MCF 10A (cell line): ENCODE data around the gene EXOC4. TPM values are rescaled to one million over a fixed set of nuclear protein-coding genes. Genes with fewer than 3 reads are reported as not detected.

Source experiments
- BruUV-seq: library from RNA; stranded (reverse); fragments of 400-500 nt; replicated peaks from 2 replicates; lab custom pipeline; 2021; lab: Mats Ljungman, UMichigan
- CTCF ChIA-PET: fragments of 300-600 bp; sonication (Branson Sonifier 250); formaldehyde crosslinking; extraction: SDS; loops from one replicate; lab custom pipeline; 2021; ENCODE audit warnings: antibody characterized with exemption, inconsistent platforms; lab: Yijun Ruan, JAX
- POLR2A ChIA-PET: fragments of 300-600, 350-650 bp; sonication (Branson Sonifier 250); formaldehyde crosslinking; extraction: SDS; loops from one replicate; lab custom pipeline; 2020; ENCODE audit warnings: antibody characterized with exemption, inconsistent platforms; lab: Yijun Ruan, JAX
- DNase-seq: peaks from one replicate; pipeline ENCODE4 v3.0.0-alpha.2; 2018; ENCODE audit not compliant: unreplicated experiment
- H3K27ac Mint-ChIP-seq: one replicate; pipeline ENCODE4 v1.8.0; 2022; ENCODE audit warnings: mild to moderate bottlenecking, low read depth, mixed read lengths; ENCODE audit not compliant: unreplicated experiment
- H3K27me3 Mint-ChIP-seq: one replicate; pipeline ENCODE4 v1.8.0; 2022; ENCODE audit warnings: mixed read lengths; ENCODE audit not compliant: insufficient read depth, unreplicated experiment
- H3K36me3 Mint-ChIP-seq: one replicate; pipeline ENCODE4 v1.8.0; 2022; ENCODE audit warnings: mild to moderate bottlenecking, moderate library complexity, mixed read lengths; ENCODE audit not compliant: insufficient read depth, unreplicated experiment
- H3K4me1 Mint-ChIP-seq: one replicate; pipeline ENCODE4 v1.8.0; 2022; ENCODE audit warnings: mixed read lengths; ENCODE audit not compliant: insufficient read depth, unreplicated experiment
- H3K4me3 Mint-ChIP-seq: one replicate; pipeline ENCODE4 v1.8.0; 2022; ENCODE audit warnings: mild to moderate bottlenecking, moderate library complexity, mixed read lengths; ENCODE audit not compliant: unreplicated experiment
- H3K9me3 Mint-ChIP-seq: one replicate; pipeline ENCODE4 v1.8.0; 2022; ENCODE audit warnings: mixed read lengths; ENCODE audit not compliant: unreplicated experiment
- CTCF ChIP-seq: fragments of 200-600 bp; IDR thresholded peaks from one replicate; pipeline ENCODE4 v1.8.0; 2022; ENCODE audit warnings: antibody characterized with exemption, mild to moderate bottlenecking; ENCODE audit not compliant: unreplicated experiment
- intact Hi-C: fragments of 100-400 bp; cut with micrococcal nuclease; formaldehyde crosslinking; loops from 2 replicates; pipeline ENCODE4 v1.14.1; 2022
- total RNA-seq: library from RNA; stranded (reverse); gene quantifications from 2 replicates; pipeline ENCODE4 v1.2.3, GENCODE V29; 2022

Gene EXOC4
- total RNA-seq, 1 experiment from 2014 or later: 105 TPM

GRCh38 chr7:133796782-133797745, 544.2 kb downstream of the EXOC4 start:
- H3K4me3 Mint-ChIP-seq: no peak overlapping the region
- no peak for TF ChIP-seq CTCF
- ChIA-PET CTCF (interaction anchor here (0.7 to 1.0 kb wide), 2 partner anchors 28 to 33 kb away, joined by 3 read pairs; no protein-coding TSS in a partner anchor), POLR2A (no interaction called here)
- peaks cover 5% of the 10 kb centered on the region for H3K36me3 Mint-ChIP-seq
- no peaks in the 10 kb centered on the region for H3K9me3 Mint-ChIP-seq
- H3K4me1 Mint-ChIP-seq: no peaks in the 10 kb centered on the region
- H3K27me3 Mint-ChIP-seq: no peaks in the 10 kb centered on the region
- no peak for DNase-seq
- H3K27ac Mint-ChIP-seq: no peak overlapping the region
- no TSS peak for BruUV-seq
- intact Hi-C loops: no loop called here

GRCh38 chr7:133797818-133798520, 545.1 kb downstream of the EXOC4 start:
- BruUV-seq: no TSS peak

GRCh38 chr7:133801341-133801740, 548.5 kb downstream of the EXOC4 start:
- no peak for DNase-seq
- H3K27me3 Mint-ChIP-seq: no peaks in the 10 kb centered on the region
- CTCF ChIA-PET: no interaction called here
- H3K4me3 Mint-ChIP-seq: no peak overlapping the region
- H3K27ac Mint-ChIP-seq: no peak overlapping the region
- no peaks in the 10 kb centered on the region for H3K36me3 Mint-ChIP-seq
- TF ChIP-seq CTCF: no peak
- no TSS peak for BruUV-seq
- H3K9me3 Mint-ChIP-seq: no peaks in the 10 kb centered on the region
- POLR2A ChIA-PET: no interaction called here
- no peaks in the 10 kb centered on the region for H3K4me1 Mint-ChIP-seq
- intact Hi-C loops: no loop called here

More at GRCh38 chr7:133797818-133798520, 545.1 kb downstream of the EXOC4 start:
- POLR2A ChIA-PET: no interaction called here
- Mint-ChIP-seq H3K27me3 (no peaks in the 10 kb centered on the region), H3K36me3 (peaks cover 5% of the 10 kb centered on the region), H3K4me1 (no peaks in the 10 kb centered on the region), H3K9me3 (no peaks in the 10 kb centered on the region), H3K27ac (no peak overlapping the region), H3K4me3 (no peak overlapping the region)
- no peak for DNase-seq
- CTCF ChIA-PET: interaction anchor here (0.5 to 1.0 kb wide), 3 partner anchors 10 to 34 kb away, joined by 3 read pairs; no protein-coding TSS in a partner anchor
- TF ChIP-seq CTCF: no peak
- intact Hi-C loops: no loop called here

GRCh38 chr7:133804127-133804526, 551.2 kb downstream of the EXOC4 start:
- Mint-ChIP-seq H3K4me1 (no peaks in the 10 kb centered on the region), H3K27me3 (no peaks in the 10 kb centered on the region), H3K27ac (no peak overlapping the region), H3K9me3 (no peaks in the 10 kb centered on the region), H3K4me3 (no peak overlapping the region), H3K36me3 (no peaks in the 10 kb centered on the region)
- intact Hi-C loops: no loop called here
- POLR2A ChIA-PET: no interaction called here
- CTCF ChIA-PET: no interaction called here
- no peak for DNase-seq
- TF ChIP-seq CTCF: no peak
- no TSS peak for BruUV-seq
